Measurements from ENCODE around the gene STEAP3. TPM values are rescaled to one million over a fixed set of nuclear protein-coding genes. Genes with fewer than 3 reads are reported as not detected.

STEAP3 gene
- total RNA-seq, 1 experiment from 2014 or later: 24.0 TPM

GRCh38 chr2:119233326-119234020, 9.8 kb downstream of the STEAP3 start (continued):
- no peak for TF ChIP-seq ARID4B (CRISPR knock-in tag; IDR thresholded peaks at IDR 0.05; ENCODE audit: borderline replicate concordance)
- no peak for TF ChIP-seq MXD4 (CRISPR knock-in tag; IDR thresholded peaks at IDR 0.05; ENCODE audit: borderline replicate concordance)
- TF ChIP-seq HMGXB4 (CRISPR knock-in tag; IDR thresholded peaks at IDR 0.05): no peak

GRCh38 chr2:119234021-119235019, 10.7 kb downstream of the STEAP3 start:
- H3K36me3 Mint-ChIP-seq: no peaks in the 10 kb centered on the region
- no peak overlapping the region for H3K27ac Mint-ChIP-seq
- 0 out of 2 replicates have a peak, but pooled peaks have one; percentile 43 for TF ChIP-seq ARID4B (CRISPR knock-in tag; IDR thresholded peaks at IDR 0.05; ENCODE audit: borderline replicate concordance)
- TF ChIP-seq ZNF281 (CRISPR knock-in tag; IDR thresholded peaks at IDR 0.05): peak; percentile 70; the same call in 1 of the 2 replicates
- TF ChIP-seq TEAD1 (CRISPR knock-in tag; IDR thresholded peaks at IDR 0.05): peak; percentile 62; the same call in 1 of the 2 replicates
- 0 out of 2 replicates have a peak, but pooled peaks have one; percentile 47 for TF ChIP-seq FOXP1 (CRISPR knock-in tag; IDR thresholded peaks at IDR 0.05; ENCODE audit: borderline replicate concordance)
- TF ChIP-seq PREB (CRISPR knock-in tag; IDR thresholded peaks at IDR 0.05; ENCODE audit: borderline replicate concordance): no peak
- TF ChIP-seq GTF2I (CRISPR knock-in tag; conservative IDR thresholded peaks at IDR 0.05): no peak
- 0 out of 2 replicates have a peak, but pooled peaks have one; percentile 32 for TF ChIP-seq SP1 (CRISPR knock-in tag; conservative IDR thresholded peaks at IDR 0.05)
- 0 out of 2 replicates have a peak, but pooled peaks have one; percentile 24 for TF ChIP-seq ZNF232 (CRISPR knock-in tag; IDR thresholded peaks at IDR 0.05)
- no peak for TF ChIP-seq SMAD3 (CRISPR knock-in tag; IDR thresholded peaks at IDR 0.05; ENCODE audit: borderline replicate concordance)
- peak; percentile 35; the same call in 1 of the 2 replicates for TF ChIP-seq ZNF423 (CRISPR knock-in tag; IDR thresholded peaks at IDR 0.05)
- TF ChIP-seq ZNF671 (CRISPR knock-in tag; IDR thresholded peaks at IDR 0.05): no peak
- TF ChIP-seq TP53 (CRISPR knock-in tag; IDR thresholded peaks at IDR 0.05): 0 out of 2 replicates have a peak, but pooled peaks have one; percentile 35
- ChIA-PET CTCF (interaction anchor here (0.5 to 1.5 kb wide), 11 partner anchors 9 to 623 kb away, joined by 3 to 11 read pairs (median 4); partner anchors contain the start of gene STEAP3), POLR2A (interaction anchor here (0.6 to 1.0 kb wide), 2 partner anchors 10 to 77 kb away, joined by 3 read pairs; partner anchors contain the start of gene STEAP3)
- H3K4me3 Mint-ChIP-seq: no peak overlapping the region
- DNase-seq (ENCODE audit: low spot score) (peak; percentile 74), ATAC-seq (peak; percentile 90)
- H3K27me3 Mint-ChIP-seq (ENCODE audit: low read depth): no peaks in the 10 kb centered on the region
- no peaks in the 10 kb centered on the region for H3K9me3 Mint-ChIP-seq
- H3K4me1 Mint-ChIP-seq: peaks cover 65% of the 10 kb centered on the region
